ENCODE data around the gene TIMM23. TPM values are rescaled to one million over a fixed set of nuclear protein-coding genes. Genes with fewer than 3 reads are reported as not detected.
"Not testable (repeated sequence)": the region's sequence is repeated elsewhere in the genome, so short reads cannot be mapped to it uniquely, and the experiment has no call there.

The TIMM23 gene
- 107 and 125 TPM in 2 replicates for total RNA-seq (2021)
- percentile 95 among the genes with signal in this experiment for Bru-seq, nascent RNA
- BruChase-seq, experiment 1, labeled RNA remaining after a 2-hour chase, result percentile 89 among the genes with signal in this experiment
- percentile 87 among the genes with signal in this experiment for BruChase-seq, experiment 2, labeled RNA remaining after a 6-hour chase
- long read RNA-seq, transcript TIMM23-201 (7 exons, 1,222 nt), result major isoform, 208 of 229 reads
- long read RNA-seq, partial matches to known transcripts, result 3 of 229 reads
- long read RNA-seq, other reads (novel, unspliced or antisense), result 18 of 229 reads

GRCh38 chr10:45972106-45972812, at the start of gene TIMM23:
Gene TIMM23 (plus strand): TSS chr10:45972489. CDS start chr10:45972625, 136 bp downstream.
- Histone ChIP-seq H3K27ac (ENCODE audit: low read depth, low read length, poor library complexity, severe bottlenecking) (peak within 1 kb of the TSS; percentile 82), H3K4me3 (ENCODE audit: low read depth, low read length, poor library complexity, severe bottlenecking) (peak within 1 kb of the TSS; percentile 73)
- CTCF ChIA-PET; H3K4me1 ChIP-seq (ENCODE audit: insufficient read depth, low read length, poor library complexity, severe bottlenecking); intact Hi-C loops (cut with micrococcal nuclease; ENCODE audit: unreplicated experiment); H3K27me3 ChIP-seq (replicated peaks; ENCODE audit: insufficient read depth, low read depth, low read length, poor library complexity); H3K36me3 ChIP-seq (ENCODE audit: insufficient read depth, low read length, poor library complexity, severe bottlenecking); H3K9me3 ChIP-seq (ENCODE audit: low read depth, low read length, poor library complexity, severe bottlenecking): not testable (repeated sequence)
- POLR2A ChIA-PET (ENCODE audit: low non-redundant PET), result interaction anchor here (0.7 kb wide), 1 partner anchor 1373 kb away, joined by 3 read pairs; no protein-coding TSS in a partner anchor
- BruUV-seq (replicated peaks), result TSS peak; percentile 46
- DNase-seq (ENCODE audit: low spot score), result peak; percentile 92

GRCh38 chr10:45926790-45927189, 45.5 kb upstream of the TIMM23 start:
- H3K27ac ChIP-seq (ENCODE audit: low read depth, low read length, poor library complexity, severe bottlenecking); CTCF ChIA-PET; intact Hi-C loops (cut with micrococcal nuclease; ENCODE audit: unreplicated experiment): not testable (repeated sequence)

GRCh38 chr10:45931305-45931704, 41.0 kb upstream of the TIMM23 start:
- CTCF ChIA-PET; H3K9me3 ChIP-seq (ENCODE audit: low read depth, low read length, poor library complexity, severe bottlenecking); intact Hi-C loops (cut with micrococcal nuclease; ENCODE audit: unreplicated experiment); H3K4me3 ChIP-seq (ENCODE audit: low read depth, low read length, poor library complexity, severe bottlenecking); H3K4me1 ChIP-seq (ENCODE audit: insufficient read depth, low read length, poor library complexity, severe bottlenecking); POLR2A ChIA-PET (ENCODE audit: low non-redundant PET); BruUV-seq (replicated peaks); H3K27me3 ChIP-seq (replicated peaks; ENCODE audit: insufficient read depth, low read depth, low read length, poor library complexity); H3K36me3 ChIP-seq (ENCODE audit: insufficient read depth, low read length, poor library complexity, severe bottlenecking); H3K27ac ChIP-seq (ENCODE audit: low read depth, low read length, poor library complexity, severe bottlenecking); DNase-seq (ENCODE audit: low spot score): not testable (repeated sequence)

More at GRCh38 chr10:45926790-45927189, 45.5 kb upstream of the TIMM23 start:
- H3K36me3 ChIP-seq (ENCODE audit: insufficient read depth, low read length, poor library complexity, severe bottlenecking); POLR2A ChIA-PET (ENCODE audit: low non-redundant PET); H3K27me3 ChIP-seq (replicated peaks; ENCODE audit: insufficient read depth, low read depth, low read length, poor library complexity); H3K9me3 ChIP-seq (ENCODE audit: low read depth, low read length, poor library complexity, severe bottlenecking); H3K4me3 ChIP-seq (ENCODE audit: low read depth, low read length, poor library complexity, severe bottlenecking); DNase-seq (ENCODE audit: low spot score); BruUV-seq (replicated peaks); H3K4me1 ChIP-seq (ENCODE audit: insufficient read depth, low read length, poor library complexity, severe bottlenecking): not testable (repeated sequence)

- H3K4me3 ChIP-seq (ENCODE audit: low read depth, low read length, poor library complexity, severe bottlenecking); POLR2A ChIA-PET (ENCODE audit: low non-redundant PET); H3K36me3 ChIP-seq (ENCODE audit: insufficient read depth, low read length, poor library complexity, severe bottlenecking); H3K27me3 ChIP-seq (replicated peaks; ENCODE audit: insufficient read depth, low read depth, low read length, poor library complexity); intact Hi-C loops (cut with micrococcal nuclease; ENCODE audit: unreplicated experiment); DNase-seq (ENCODE audit: low spot score); H3K9me3 ChIP-seq (ENCODE audit: low read depth, low read length, poor library complexity, severe bottlenecking); BruUV-seq (replicated peaks); H3K27ac ChIP-seq (ENCODE audit: low read depth, low read length, poor library complexity, severe bottlenecking); CTCF ChIA-PET; H3K4me1 ChIP-seq (ENCODE audit: insufficient read depth, low read length, poor library complexity, severe bottlenecking): not testable (repeated sequence)
Observed at GRCh38 chr10:45934788-45935187, 37.5 kb upstream of the TIMM23 start.

DNA sequence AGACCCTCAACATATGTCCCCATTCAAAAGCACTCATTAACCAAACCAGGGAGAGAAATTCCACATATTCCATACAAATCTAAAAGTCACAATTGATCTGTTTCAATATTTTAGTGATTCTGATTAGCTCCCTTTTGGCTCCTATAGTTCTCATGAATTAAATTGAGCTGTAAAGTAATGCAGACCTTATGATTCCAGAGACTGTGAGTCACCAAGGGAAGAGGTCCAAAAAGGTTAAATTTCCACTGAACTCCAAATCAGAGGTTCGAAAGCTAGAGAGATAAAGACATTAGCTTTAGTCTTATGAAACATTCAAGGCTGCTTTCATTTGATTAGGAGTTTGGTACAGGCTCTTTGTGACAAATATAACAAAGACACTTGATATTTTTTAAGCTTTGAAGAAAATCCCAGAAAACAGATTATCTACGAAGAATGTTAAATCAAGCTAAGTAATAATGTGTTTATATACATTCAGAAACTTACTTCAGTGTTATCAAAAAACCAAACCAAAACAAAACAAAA, 33.1 kb upstream of the TIMM23 start:
- intact Hi-C loops (cut with micrococcal nuclease; ENCODE audit: unreplicated experiment), result not testable (repeated sequence)

DNA sequence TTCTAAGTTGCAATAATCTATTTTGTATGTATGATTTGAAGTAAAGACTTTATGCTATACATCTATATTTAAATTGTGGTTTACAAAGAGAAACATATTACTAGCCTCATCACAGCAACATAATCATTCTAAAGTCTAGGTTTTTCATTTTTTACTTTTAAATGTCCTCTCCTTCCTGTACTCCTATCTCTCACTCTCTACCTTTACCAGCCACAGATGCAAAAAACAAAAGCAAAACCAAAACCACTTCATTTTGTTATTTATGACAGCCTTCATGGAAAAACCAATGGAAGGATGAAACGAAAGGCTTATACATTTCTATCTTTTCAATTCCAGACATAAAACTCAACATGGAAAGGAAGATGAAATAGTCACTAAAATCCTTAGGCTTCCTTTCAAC, 31.1 kb upstream of the TIMM23 start:
- H3K36me3 ChIP-seq (ENCODE audit: insufficient read depth, low read length, poor library complexity, severe bottlenecking); DNase-seq (ENCODE audit: low spot score); H3K27ac ChIP-seq (ENCODE audit: low read depth, low read length, poor library complexity, severe bottlenecking); H3K27me3 ChIP-seq (replicated peaks; ENCODE audit: insufficient read depth, low read depth, low read length, poor library complexity); intact Hi-C loops (cut with micrococcal nuclease; ENCODE audit: unreplicated experiment); POLR2A ChIA-PET (ENCODE audit: low non-redundant PET); H3K4me3 ChIP-seq (ENCODE audit: low read depth, low read length, poor library complexity, severe bottlenecking); CTCF ChIA-PET; H3K4me1 ChIP-seq (ENCODE audit: insufficient read depth, low read length, poor library complexity, severe bottlenecking); H3K9me3 ChIP-seq (ENCODE audit: low read depth, low read length, poor library complexity, severe bottlenecking); BruUV-seq (replicated peaks): not testable (repeated sequence)

More for the DNA sequence above, 33.1 kb upstream of the TIMM23 start:
- H3K27ac ChIP-seq (ENCODE audit: low read depth, low read length, poor library complexity, severe bottlenecking); H3K36me3 ChIP-seq (ENCODE audit: insufficient read depth, low read length, poor library complexity, severe bottlenecking); DNase-seq (ENCODE audit: low spot score); CTCF ChIA-PET; BruUV-seq (replicated peaks); H3K4me3 ChIP-seq (ENCODE audit: low read depth, low read length, poor library complexity, severe bottlenecking); H3K27me3 ChIP-seq (replicated peaks; ENCODE audit: insufficient read depth, low read depth, low read length, poor library complexity); H3K9me3 ChIP-seq (ENCODE audit: low read depth, low read length, poor library complexity, severe bottlenecking); POLR2A ChIA-PET (ENCODE audit: low non-redundant PET); H3K4me1 ChIP-seq (ENCODE audit: insufficient read depth, low read length, poor library complexity, severe bottlenecking): not testable (repeated sequence)

GRCh38 chr10:45945476-45945875, 26.8 kb upstream of the TIMM23 start:
- H3K27me3 ChIP-seq (replicated peaks; ENCODE audit: insufficient read depth, low read depth, low read length, poor library complexity); POLR2A ChIA-PET (ENCODE audit: low non-redundant PET); intact Hi-C loops (cut with micrococcal nuclease; ENCODE audit: unreplicated experiment); H3K4me1 ChIP-seq (ENCODE audit: insufficient read depth, low read length, poor library complexity, severe bottlenecking); H3K4me3 ChIP-seq (ENCODE audit: low read depth, low read length, poor library complexity, severe bottlenecking); H3K27ac ChIP-seq (ENCODE audit: low read depth, low read length, poor library complexity, severe bottlenecking); CTCF ChIA-PET; H3K36me3 ChIP-seq (ENCODE audit: insufficient read depth, low read length, poor library complexity, severe bottlenecking); H3K9me3 ChIP-seq (ENCODE audit: low read depth, low read length, poor library complexity, severe bottlenecking); DNase-seq (ENCODE audit: low spot score); BruUV-seq (replicated peaks): not testable (repeated sequence)

Measured in A673 (cell line).